Testis (tissue), 3 donors: ENCODE results near the gene COL16A1. TPM values are rescaled to one million over a fixed set of nuclear protein-coding genes. Genes with fewer than 3 reads are reported as not detected.

ENCODE experiments used
- DNase-seq: peaks from one replicate; pipeline ENCODE4 v3.0.0-alpha.2; 2019
- H3K27ac ChIP-seq, 2 donors: fragments of 200-600 bp; sonication (generic); one replicate each; pipeline ENCODE4 v1.5.1; 2019
- H3K27me3 ChIP-seq: fragments of 200-600 bp; sonication (generic); one replicate; pipeline ENCODE4 v1.5.1; 2019
- H3K36me3 ChIP-seq: fragments of 200-600 bp; sonication (generic); one replicate; pipeline ENCODE4 v1.5.1; 2017; ENCODE audit warnings: low read depth; ENCODE audit errors: missing control alignments
- H3K4me1 ChIP-seq: fragments of 200-600 bp; sonication (generic); one replicate; pipeline ENCODE4 v1.5.1; 2019
- H3K4me3 ChIP-seq, 2 donors: fragments of 200-600 bp; sonication (generic); one replicate each; pipeline ENCODE4 v1.5.1; 2017 to 2019
- H3K9me3 ChIP-seq: fragments of 200-600 bp; sonication (generic); one replicate; pipeline ENCODE4 v1.5.1; 2017
- POLR2A ChIP-seq: fragments of 450-650 bp; IDR thresholded peaks from one replicate; pipeline ENCODE4 v1.6.1; 2017; ENCODE audit warnings: antibody characterized with exemption, mild to moderate bottlenecking, moderate library complexity
- WGBS, 2 donors: methylation state at CpG; one replicate each; pipeline ENCODE4 v1.1.5; 2018; 5-methylcytosine and 5-hydroxymethylcytosine counted together
- intact Hi-C: fragments of 100-400 bp; cut with DNase I; formaldehyde crosslinking; loops from one replicate; pipeline ENCODE4 v1.15.1; 2023; ENCODE audit warnings: low total_unique reads
- polyA plus RNA-seq: library from polyadenylated mRNA; stranded (reverse); fragments of 350-450 nt; fragmentation: Illumina TruSeq; extraction: RNeasy Lipid Tissue Mini Kit (QIAGEN cat#74804); gene quantifications from one replicate; pipeline ENCODE4 v1.2.3, GENCODE V29; 2014; ENCODE audit warnings: low read depth, low replicate concordance; ENCODE audit not compliant: insufficient read depth
- total RNA-seq, 2 donors: library from RNA; depleted of rRNA; stranded (reverse); fragments of >200 nt; gene quantifications; one replicate each; pipeline ENCODE4 v1.2.3, GENCODE V29; 2016
- TF ChIP-seq, protein P1 (sequence below), 3 experiments: fragments of 450-650 bp in 2 of 3; fragments of 200-600 bp in 1 of 3; sonication (generic) in 1 of 3; IDR thresholded peaks; one replicate each; pipeline ENCODE4 v1.5.1; 2016 to 2019; ENCODE audit warnings: antibody characterized with exemption in 3 of 3, mild to moderate bottlenecking in 2 of 3, moderate library complexity in 1 of 3

The COL16A1 gene
- total and polyA plus RNA-seq, 3 donors from 2014 or later: 96.4 to 120 (median 101) TPM

DNA sequence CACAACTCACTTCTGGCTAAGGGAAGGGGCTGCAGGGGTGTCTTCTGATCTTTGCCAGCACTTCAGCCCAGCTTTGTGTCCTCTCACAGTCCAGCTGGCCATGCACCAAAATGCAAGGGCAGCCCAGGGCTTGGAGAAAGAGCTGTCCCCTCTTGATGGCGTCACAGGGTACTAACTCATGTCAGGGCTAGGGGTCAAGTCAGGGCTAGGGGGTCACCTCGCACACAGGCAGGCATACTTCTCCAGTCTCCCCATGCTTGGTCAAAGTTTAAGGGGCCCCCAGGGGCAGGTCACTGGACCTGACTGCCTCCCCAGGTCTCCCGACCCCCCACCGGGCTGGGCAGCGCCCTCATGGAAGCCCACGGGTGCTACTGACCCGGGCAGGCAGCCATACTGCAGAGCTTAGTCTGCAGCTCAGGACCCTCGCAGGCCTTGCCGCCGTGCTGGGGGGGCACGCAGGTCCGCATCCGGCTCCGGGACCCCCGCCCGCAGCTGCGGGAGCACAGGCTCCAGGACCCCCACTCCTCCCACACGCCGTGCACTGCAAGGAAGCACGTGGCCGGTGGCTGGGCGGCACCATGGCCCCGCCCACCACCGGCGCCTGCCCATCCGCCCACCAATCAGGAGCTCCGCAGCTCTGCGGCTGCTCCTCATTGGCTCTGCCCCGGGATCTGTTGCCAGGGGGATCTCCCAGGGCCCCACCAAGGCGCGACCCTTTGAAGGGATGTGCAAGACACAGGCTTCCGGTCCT lies 38.8 kb upstream of the COL16A1 start:
- 46 to 72% methylated on average over 25 to 29 of the region's 32 CpGs for WGBS, 2 donors
- TF ChIP-seq, protein P1, sequence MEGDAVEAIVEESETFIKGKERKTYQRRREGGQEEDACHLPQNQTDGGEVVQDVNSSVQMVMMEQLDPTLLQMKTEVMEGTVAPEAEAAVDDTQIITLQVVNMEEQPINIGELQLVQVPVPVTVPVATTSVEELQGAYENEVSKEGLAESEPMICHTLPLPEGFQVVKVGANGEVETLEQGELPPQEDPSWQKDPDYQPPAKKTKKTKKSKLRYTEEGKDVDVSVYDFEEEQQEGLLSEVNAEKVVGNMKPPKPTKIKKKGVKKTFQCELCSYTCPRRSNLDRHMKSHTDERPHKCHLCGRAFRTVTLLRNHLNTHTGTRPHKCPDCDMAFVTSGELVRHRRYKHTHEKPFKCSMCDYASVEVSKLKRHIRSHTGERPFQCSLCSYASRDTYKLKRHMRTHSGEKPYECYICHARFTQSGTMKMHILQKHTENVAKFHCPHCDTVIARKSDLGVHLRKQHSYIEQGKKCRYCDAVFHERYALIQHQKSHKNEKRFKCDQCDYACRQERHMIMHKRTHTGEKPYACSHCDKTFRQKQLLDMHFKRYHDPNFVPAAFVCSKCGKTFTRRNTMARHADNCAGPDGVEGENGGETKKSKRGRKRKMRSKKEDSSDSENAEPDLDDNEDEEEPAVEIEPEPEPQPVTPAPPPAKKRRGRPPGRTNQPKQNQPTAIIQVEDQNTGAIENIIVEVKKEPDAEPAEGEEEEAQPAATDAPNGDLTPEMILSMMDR (IDR thresholded peaks at IDR 0.05): no peak
- TF ChIP-seq POLR2A: no peak
- DNase-seq: peak; percentile 74
- Histone ChIP-seq H3K4me1 (peaks cover 18% of the 10 kb centered on the region), H3K9me3 (no peaks in the 10 kb centered on the region), H3K36me3 (no peaks in the 10 kb centered on the region), H3K27me3 (no peaks in the 10 kb centered on the region), H3K27ac (no peak overlapping the region), H3K4me3 (peak overlapping the region in 1 of 2 donors; percentile 35)
- intact Hi-C loops: no loop called here

DNA sequence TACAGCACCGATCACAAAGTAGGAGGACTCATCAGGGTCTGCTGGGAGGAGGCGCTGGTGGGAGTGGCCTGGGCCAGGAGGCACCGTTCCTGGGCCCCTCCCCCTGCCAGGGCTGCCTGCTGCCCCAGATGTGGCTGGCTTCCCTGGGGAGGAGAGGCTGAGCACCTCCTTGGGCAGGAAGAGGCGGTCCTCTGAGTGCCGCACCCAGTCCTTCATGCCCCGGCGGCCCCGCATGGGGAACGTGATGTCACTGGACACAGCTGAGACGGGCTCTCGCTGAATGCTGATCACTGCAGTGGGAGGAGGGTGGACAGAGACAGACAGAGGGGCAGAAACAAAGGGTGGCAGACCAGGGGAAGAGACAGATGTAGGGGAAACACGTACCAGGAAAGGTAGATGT lies 35.5 kb upstream of the COL16A1 start:
- DNase-seq: no peak
- Histone ChIP-seq H3K9me3 (no peaks in the 10 kb centered on the region), H3K27me3 (no peaks in the 10 kb centered on the region), H3K4me3 (no peak overlapping the region), H3K4me1 (no peaks in the 10 kb centered on the region), H3K27ac (no peak overlapping the region), H3K36me3 (no peaks in the 10 kb centered on the region)
- WGBS, 2 donors: 84 to 85% methylated on average over 9 to 12 of the region's 12 CpGs
- intact Hi-C loops: no loop called here
- TF ChIP-seq, protein P1 (IDR thresholded peaks at IDR 0.05): no peak
- no peak for TF ChIP-seq POLR2A

DNA sequence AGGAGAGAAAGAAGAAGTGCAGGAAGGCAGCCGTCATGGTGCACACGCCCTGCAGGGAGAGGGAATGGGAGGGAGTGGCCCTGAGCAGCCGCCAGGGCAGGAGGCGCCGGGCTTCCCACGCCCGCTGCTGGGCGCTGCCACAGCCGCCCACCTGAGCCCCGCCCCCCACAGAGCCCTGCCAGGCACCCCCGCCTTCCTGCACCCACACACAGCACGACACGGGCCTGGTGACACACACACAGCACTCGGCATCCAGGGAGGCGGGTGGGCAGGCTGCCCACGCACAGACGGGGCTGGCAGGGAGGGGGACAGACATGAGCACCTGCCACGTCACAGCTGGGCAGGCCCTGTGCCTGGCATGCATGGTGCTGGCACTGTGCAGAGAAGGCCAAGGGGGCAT lies 32.9 kb upstream of the COL16A1 start:
- TF ChIP-seq, protein P1 (IDR thresholded peaks at IDR 0.05): no peak
- no peak for TF ChIP-seq POLR2A
- Histone ChIP-seq H3K4me3 (no peak overlapping the region), H3K27me3 (no peaks in the 10 kb centered on the region), H3K4me1 (no peaks in the 10 kb centered on the region), H3K36me3 (no peaks in the 10 kb centered on the region), H3K9me3 (no peaks in the 10 kb centered on the region), H3K27ac (no peak overlapping the region)
- WGBS, 2 donors: 62 to 69% methylated on average over 5 to 18 of the region's 18 CpGs
- intact Hi-C loops: no loop called here
- peak; percentile 41 for DNase-seq

DNA sequence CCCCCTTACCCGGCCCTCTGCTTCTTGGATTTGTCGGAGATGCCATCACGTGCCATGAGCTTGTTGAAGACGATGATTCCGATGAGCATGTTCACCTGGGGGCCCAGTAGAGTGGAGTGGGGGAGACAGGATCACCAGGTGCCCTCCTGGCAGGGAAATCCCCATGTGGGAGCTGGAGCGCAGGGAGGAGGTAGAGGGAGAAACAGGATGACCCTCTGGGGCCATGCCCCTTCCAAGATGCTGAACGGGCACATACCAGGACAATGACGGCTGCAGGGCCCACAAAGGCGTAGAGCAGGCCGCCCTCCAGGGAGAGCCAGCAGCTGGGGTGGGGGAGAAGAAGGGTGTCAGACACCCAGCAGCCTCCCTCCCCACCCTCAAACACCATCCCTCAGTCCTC lies 31.8 kb upstream of the COL16A1 start:
- TF ChIP-seq, protein P1 (IDR thresholded peaks at IDR 0.05): no peak
- TF ChIP-seq POLR2A: no peak
- Histone ChIP-seq H3K27me3 (no peaks in the 10 kb centered on the region), H3K4me1 (no peaks in the 10 kb centered on the region), H3K9me3 (no peaks in the 10 kb centered on the region), H3K27ac (no peak overlapping the region), H3K4me3 (no peak overlapping the region), H3K36me3 (no peaks in the 10 kb centered on the region)
- intact Hi-C loops: no loop called here
- DNase-seq: no peak
- WGBS, 2 donors: 85 to 90% methylated on average over 10 of the region's 10 CpGs

DNA sequence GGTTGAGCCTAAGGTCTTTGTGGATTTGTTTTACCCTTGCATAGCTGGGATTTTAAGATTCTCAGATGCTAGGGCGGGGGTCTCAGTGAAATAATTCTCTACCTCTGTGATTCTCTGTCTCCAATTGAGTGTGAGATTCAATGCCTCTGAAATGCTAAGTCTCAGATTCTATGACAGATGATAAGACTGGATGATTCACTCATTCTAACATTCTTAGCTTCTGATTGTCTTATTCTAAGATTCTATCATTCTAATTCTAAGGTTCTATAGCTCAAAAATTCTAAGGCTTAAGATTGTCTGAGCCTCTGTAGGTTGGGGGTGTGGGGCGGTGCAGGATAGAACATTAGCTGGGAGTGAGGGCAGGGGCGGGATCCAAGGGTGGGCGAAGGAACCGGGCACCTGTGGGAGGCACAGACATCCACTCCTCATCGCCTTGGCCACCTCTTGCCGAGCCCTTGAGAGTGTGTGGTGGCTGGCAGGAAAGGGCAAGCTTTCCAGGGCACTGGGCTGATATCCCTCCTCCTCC lies 30.8 kb upstream of the COL16A1 start:
- intact Hi-C loops: no loop called here
- Histone ChIP-seq H3K9me3 (no peaks in the 10 kb centered on the region), H3K4me3 (no peak overlapping the region), H3K27me3 (no peaks in the 10 kb centered on the region), H3K36me3 (no peaks in the 10 kb centered on the region), H3K27ac (no peak overlapping the region), H3K4me1 (no peaks in the 10 kb centered on the region)
- DNase-seq: no peak
- no peak for TF ChIP-seq POLR2A
- TF ChIP-seq, protein P1 (IDR thresholded peaks at IDR 0.05): no peak
- 73 to 76% methylated on average over 7 of the region's 7 CpGs for WGBS, 2 donors
